HCT116 (cell line): Measurements from ENCODE around the gene EFCAB5.

Source experiments
- CEBPB ChIP-seq: IDR thresholded peaks from 2 replicates; pipeline ENCODE4 v1.6.1; 2012; ENCODE audit warnings: low read depth
- EZH2 ChIP-seq: fragments of 200-600 bp; sonication (generic); IDR thresholded peaks from 2 replicates; pipeline ENCODE4 v1.6.1; 2017; ENCODE audit warnings: antibody characterized with exemption, mixed run types
- POLR2A ChIP-seq: IDR thresholded peaks from 2 replicates; pipeline ENCODE4 v1.7.0; 2011; ENCODE audit warnings: borderline replicate concordance; ENCODE audit not compliant: insufficient read depth, insufficient read length; ENCODE audit errors: extremely low read depth
- SP1 ChIP-seq: IDR thresholded peaks from 2 replicates; pipeline ENCODE4 v1.6.1; 2012; ENCODE audit warnings: low read depth
- SRF ChIP-seq: IDR thresholded peaks from 2 replicates; pipeline ENCODE4 v1.6.1; 2012; ENCODE audit warnings: low read depth
- TCF7L2 ChIP-seq: IDR thresholded peaks from 2 replicates; pipeline ENCODE4 v1.7.0; 2011; ENCODE audit warnings: borderline replicate concordance, inconsistent platforms; ENCODE audit not compliant: insufficient read depth, insufficient read length; ENCODE audit errors: extremely low read depth
- ZNF274 ChIP-seq: fragments of 200-500 bp; sonication (Bioruptor generic); IDR thresholded peaks from 2 replicates; pipeline ENCODE4 v1.6.1; 2014; ENCODE audit warnings: mild to moderate bottlenecking, low read depth, low read length, inconsistent platforms
- TF ChIP-seq, protein P1 (sequence below), 3 experiments: fragments of 200-600 bp in 1 of 3; sonication (generic) in 1 of 3; IDR thresholded peaks in 2 of 3; conservative IDR thresholded peaks in 1 of 3; 2 replicates each; pipeline ENCODE4 v1.5.1; 2012 to 2017; ENCODE audit warnings: low read depth in 2 of 3, low read length in 2 of 3, antibody characterized with exemption in 1 of 3, borderline replicate concordance in 1 of 3, control low read depth in 1 of 3, mild to moderate bottlenecking in 1 of 3, mixed read lengths in 1 of 3, mixed run types in 1 of 3, moderate library complexity in 1 of 3; ENCODE audit not compliant: insufficient read depth in 1 of 3
- TF ChIP-seq, protein P2 (sequence below): IDR thresholded peaks from 2 replicates; pipeline ENCODE4 v1.6.1; 2012; ENCODE audit warnings: low read depth
- TF ChIP-seq, protein P3 (sequence below): IDR thresholded peaks from 2 replicates; pipeline ENCODE4 v1.6.1; 2012

DNA sequence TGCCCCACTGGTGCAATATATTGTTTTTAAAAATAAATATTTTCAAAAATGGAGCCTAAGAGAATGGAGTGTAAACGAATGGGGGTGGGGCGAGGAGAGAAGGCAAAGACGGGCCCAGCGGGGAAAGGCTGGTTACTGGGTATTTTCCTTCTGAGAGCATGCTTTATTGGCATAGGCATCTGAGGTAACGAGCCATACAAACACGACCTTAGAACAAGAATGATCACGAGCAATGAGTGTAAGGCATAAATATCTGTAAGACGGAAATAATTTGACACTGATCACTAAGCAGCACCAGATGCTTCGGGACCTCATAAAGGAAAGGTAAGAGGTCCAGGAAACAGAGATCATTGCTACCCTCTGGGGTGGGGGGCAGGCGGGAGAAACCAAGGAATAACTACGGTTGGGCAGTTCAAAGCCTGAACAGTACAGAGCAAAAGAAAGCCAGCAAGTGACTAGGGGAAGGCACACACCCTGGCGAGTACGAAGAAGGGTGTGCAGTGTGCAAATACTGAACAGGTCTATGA lies 12.4 kb upstream of the EFCAB5 start:
- TF ChIP-seq, protein P1, sequence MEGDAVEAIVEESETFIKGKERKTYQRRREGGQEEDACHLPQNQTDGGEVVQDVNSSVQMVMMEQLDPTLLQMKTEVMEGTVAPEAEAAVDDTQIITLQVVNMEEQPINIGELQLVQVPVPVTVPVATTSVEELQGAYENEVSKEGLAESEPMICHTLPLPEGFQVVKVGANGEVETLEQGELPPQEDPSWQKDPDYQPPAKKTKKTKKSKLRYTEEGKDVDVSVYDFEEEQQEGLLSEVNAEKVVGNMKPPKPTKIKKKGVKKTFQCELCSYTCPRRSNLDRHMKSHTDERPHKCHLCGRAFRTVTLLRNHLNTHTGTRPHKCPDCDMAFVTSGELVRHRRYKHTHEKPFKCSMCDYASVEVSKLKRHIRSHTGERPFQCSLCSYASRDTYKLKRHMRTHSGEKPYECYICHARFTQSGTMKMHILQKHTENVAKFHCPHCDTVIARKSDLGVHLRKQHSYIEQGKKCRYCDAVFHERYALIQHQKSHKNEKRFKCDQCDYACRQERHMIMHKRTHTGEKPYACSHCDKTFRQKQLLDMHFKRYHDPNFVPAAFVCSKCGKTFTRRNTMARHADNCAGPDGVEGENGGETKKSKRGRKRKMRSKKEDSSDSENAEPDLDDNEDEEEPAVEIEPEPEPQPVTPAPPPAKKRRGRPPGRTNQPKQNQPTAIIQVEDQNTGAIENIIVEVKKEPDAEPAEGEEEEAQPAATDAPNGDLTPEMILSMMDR (IDR thresholded peaks at IDR 0.05 in 2 of 3, conservative IDR thresholded peaks at IDR 0.05 in 1 of 3; ENCODE audit: borderline replicate concordance in 1 of 3, insufficient read depth in 1 of 3, low read depth in 2 of 3, low read length in 2 of 3) = no peak
- TF ChIP-seq, protein P2, sequence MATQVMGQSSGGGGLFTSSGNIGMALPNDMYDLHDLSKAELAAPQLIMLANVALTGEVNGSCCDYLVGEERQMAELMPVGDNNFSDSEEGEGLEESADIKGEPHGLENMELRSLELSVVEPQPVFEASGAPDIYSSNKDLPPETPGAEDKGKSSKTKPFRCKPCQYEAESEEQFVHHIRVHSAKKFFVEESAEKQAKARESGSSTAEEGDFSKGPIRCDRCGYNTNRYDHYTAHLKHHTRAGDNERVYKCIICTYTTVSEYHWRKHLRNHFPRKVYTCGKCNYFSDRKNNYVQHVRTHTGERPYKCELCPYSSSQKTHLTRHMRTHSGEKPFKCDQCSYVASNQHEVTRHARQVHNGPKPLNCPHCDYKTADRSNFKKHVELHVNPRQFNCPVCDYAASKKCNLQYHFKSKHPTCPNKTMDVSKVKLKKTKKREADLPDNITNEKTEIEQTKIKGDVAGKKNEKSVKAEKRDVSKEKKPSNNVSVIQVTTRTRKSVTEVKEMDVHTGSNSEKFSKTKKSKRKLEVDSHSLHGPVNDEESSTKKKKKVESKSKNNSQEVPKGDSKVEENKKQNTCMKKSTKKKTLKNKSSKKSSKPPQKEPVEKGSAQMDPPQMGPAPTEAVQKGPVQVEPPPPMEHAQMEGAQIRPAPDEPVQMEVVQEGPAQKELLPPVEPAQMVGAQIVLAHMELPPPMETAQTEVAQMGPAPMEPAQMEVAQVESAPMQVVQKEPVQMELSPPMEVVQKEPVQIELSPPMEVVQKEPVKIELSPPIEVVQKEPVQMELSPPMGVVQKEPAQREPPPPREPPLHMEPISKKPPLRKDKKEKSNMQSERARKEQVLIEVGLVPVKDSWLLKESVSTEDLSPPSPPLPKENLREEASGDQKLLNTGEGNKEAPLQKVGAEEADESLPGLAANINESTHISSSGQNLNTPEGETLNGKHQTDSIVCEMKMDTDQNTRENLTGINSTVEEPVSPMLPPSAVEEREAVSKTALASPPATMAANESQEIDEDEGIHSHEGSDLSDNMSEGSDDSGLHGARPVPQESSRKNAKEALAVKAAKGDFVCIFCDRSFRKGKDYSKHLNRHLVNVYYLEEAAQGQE = no peak
- TF ChIP-seq EZH2 (no peak), SRF (no peak), POLR2A (no peak), TCF7L2 (no peak), ZNF274 (no peak), SP1 (no peak), CEBPB (no peak)
- TF ChIP-seq, protein P3, sequence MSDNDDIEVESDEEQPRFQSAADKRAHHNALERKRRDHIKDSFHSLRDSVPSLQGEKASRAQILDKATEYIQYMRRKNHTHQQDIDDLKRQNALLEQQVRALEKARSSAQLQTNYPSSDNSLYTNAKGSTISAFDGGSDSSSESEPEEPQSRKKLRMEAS = no peak
